HL-60 (cell line): ENCODE measurements around the gene GABRD.

Experiments used
- CTCF ChIP-seq: IDR thresholded peaks from one replicate; pipeline ENCODE4 v1.5.1; 2011; ENCODE audit warnings: low read length, control low read depth, inconsistent platforms; ENCODE audit not compliant: insufficient read depth
- POLR2AphosphoS5 ChIP-seq: IDR thresholded peaks from 2 replicates; pipeline ENCODE4 v1.6.1; 2012; ENCODE audit warnings: low read depth

GRCh38 chr1:2074944-2075740, 56.0 kb downstream of the GABRD start:
- TF ChIP-seq CTCF, result no peak
- no peak for TF ChIP-seq POLR2AphosphoS5
